Psoas muscle (tissue), 8 donors: ENCODE data around the gene STAG3. TPM values are rescaled to one million over a fixed set of nuclear protein-coding genes. Genes with fewer than 3 reads are reported as not detected.
A peak's percentile ranks its signal among the peaks of the same experiment; 100 is the strongest.

Source experiments
- ATAC-seq, 4 donors: fragments of 200-7000 bp; cut with Tn5 transposase; one replicate each; pipeline ENCODE4 v1.9.1; 2020; ENCODE audit warnings: moderate library complexity in 3 of 4, mild to moderate bottlenecking in 2 of 4
- DNase-seq, 2 donors: peaks; one replicate each; pipeline ENCODE4 v3.0.0-alpha.2; 2020
- H3K27ac ChIP-seq: fragments of 200-600 bp; one replicate; pipeline ENCODE4 v1.8.0; 2022
- H3K27me3 ChIP-seq, 3 donors: fragments of 200-600 bp in 1 of 3; one replicate each; pipeline versions ENCODE4 v1.6.1 to v1.8.0; 2013 to 2022; ENCODE audit warnings: low read length in 2 of 3, mild to moderate bottlenecking in 2 of 3, moderate library complexity in 1 of 3; ENCODE audit not compliant: insufficient read depth in 3 of 3
- H3K36me3 ChIP-seq, 2 donors: fragments of 200-600 bp in 1 of 2; one replicate each; pipeline versions ENCODE4 v1.6.1 to v1.8.0; 2013 to 2022; ENCODE audit warnings: low read depth in 1 of 2, mild to moderate bottlenecking in 1 of 2, moderate library complexity in 1 of 2; ENCODE audit not compliant: insufficient read depth in 1 of 2
- H3K4me1 ChIP-seq: fragments of 200-600 bp; one replicate; pipeline ENCODE4 v1.8.0; 2022
- H3K4me3 ChIP-seq: fragments of 200-600 bp; one replicate; pipeline ENCODE4 v1.8.0; 2022; ENCODE audit warnings: mild to moderate bottlenecking
- H3K9me3 ChIP-seq: fragments of 200-600 bp; one replicate; pipeline ENCODE4 v1.8.0; 2022
- CTCF ChIP-seq: fragments of 200-600 bp; IDR thresholded peaks from one replicate; pipeline ENCODE4 v1.8.0; 2022; ENCODE audit warnings: antibody characterized with exemption
- WGBS, 3 donors: extraction: QIAGEN DNeasy Blood & Tissue Kit; methylation state at CpG; one replicate each; pipeline versions ENCODE4 v1.1.6 to v1.1.7; 2013; 5-methylcytosine and 5-hydroxymethylcytosine counted together
- intact Hi-C, 2 donors: fragments of 100-400 bp; cut with DNase I; formaldehyde crosslinking; loops; one replicate each; pipeline versions ENCODE4 v1.11.0 to v1.14.2; 2022
- polyA plus RNA-seq, 3 donors: library from polyadenylated mRNA; stranded (reverse); fragments of 200-250 nt; gene quantifications; one replicate each; pipeline ENCODE4 v1.2.3, GENCODE V29; 2013
- total RNA-seq, 4 donors: library from RNA; stranded (reverse); fragmentation: NEBNext Ultra II Directional in 2 of 4; extraction: Animal tissue kit (Norgen Biotek cat#: 25700) in 2 of 4; gene quantifications; one replicate each; pipeline versions ENCODE4 v1.2.1 to v1.2.4, GENCODE V29; 2021 to 2023
- donor health status: healthy with polysubstance abuse.
- donor health status: DM: no; HTN: no; CAD: no; lungs with moderate emphysema.
- donor health status: Bipolar disorder and iron deficiency.
- donor health status: healthy.
- donor health status: DM: yes; HTN: yes; CAD: no.
- donor health status: DM: no; HTN: no; CAD: no.
- donor health status: DM: no; HTN: no; CAD: no.
- donor health status: DM: yes; HTN: yes; CAD: no.

Gene STAG3
- total and polyA plus RNA-seq, 7 donors: 0.18 to 0.86 (median 0.50) TPM

GRCh38 chr7:100158229-100159098, 19.3 kb upstream of the STAG3 start, which contains the start of gene TRAPPC14:
Gene TRAPPC14, minus strand, starts transcription at chr7:100158723. Its CDS starts 224 bp downstream, at chr7:100158499.
- 0 to 1% (median 1%) methylated on average over 63 to 87 of the region's 87 CpGs for WGBS, 3 donors
- TF ChIP-seq CTCF: no peak
- no peaks in the 10 kb centered on the region for H3K9me3 ChIP-seq
- H3K36me3 ChIP-seq: peaks cover 4 to 37% of the 10 kb centered on the region in 2 donors
- intact Hi-C loops: loop anchor here in 1 of 2 donors (10.0 kb wide), 1 partner anchor 56 kb away; the partner anchor contains the start of gene PVRIG
- H3K27ac ChIP-seq: peak within 1 kb of the TSS; percentile 86
- H3K27me3 ChIP-seq: no peaks in the 10 kb centered on the region
- peak; percentile 84 to 93 (median 88) for ATAC-seq
- peak; percentile 94 to 95 for DNase-seq
- H3K4me1 ChIP-seq: peaks cover 12% of the 10 kb centered on the region
- peak within 1 kb of the TSS; percentile 93 for H3K4me3 ChIP-seq

- Histone ChIP-seq H3K4me1 (peaks cover 12% of the 10 kb centered on the region), H3K27ac (peak overlapping the region; percentile 86), H3K36me3 (peaks cover 4 to 30% of the 10 kb centered on the region in 2 donors), H3K27me3 (no peaks in the 10 kb centered on the region), H3K9me3 (no peaks in the 10 kb centered on the region), H3K4me3 (peak overlapping the region; percentile 93)
- 61 to 67% (median 64%) methylated on average over 7 of the region's 7 CpGs for WGBS, 3 donors
- intact Hi-C loops: loop anchor here in 1 of 2 donors (10.0 kb wide), 1 partner anchor 56 kb away; the partner anchor contains the start of gene PVRIG
- no peak for TF ChIP-seq CTCF
- DNase-seq (no peak), ATAC-seq (no peak)
Observed at GRCh38 chr7:100159099-100159623, 18.6 kb upstream of the STAG3 start.

DNA sequence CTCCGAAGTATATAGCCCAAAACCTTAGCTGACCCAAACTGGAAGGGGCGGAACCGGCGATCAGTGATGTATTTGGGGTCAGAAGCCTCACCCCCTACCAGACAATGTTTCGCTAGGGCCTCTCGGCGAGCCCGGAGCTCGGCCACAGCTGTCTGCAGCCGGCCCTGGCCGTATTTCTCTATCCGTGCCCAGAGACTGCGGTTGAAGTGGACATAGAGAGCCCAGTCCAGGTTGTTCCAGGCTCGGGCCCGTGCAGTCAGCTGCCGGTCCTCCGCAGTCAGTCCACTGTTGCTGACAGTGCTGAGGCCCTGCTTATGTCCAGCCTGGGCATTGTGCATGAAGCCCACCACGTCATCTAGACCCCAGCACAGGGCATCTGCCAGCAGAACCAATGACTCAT, 17.7 kb upstream of the STAG3 start:
- no peak overlapping the region for H3K4me3 ChIP-seq
- DNase-seq (no peak), ATAC-seq (no peak)
- TF ChIP-seq CTCF: no peak
- H3K27me3 ChIP-seq: no peaks in the 10 kb centered on the region
- peaks cover 4 to 22% of the 10 kb centered on the region in 2 donors for H3K36me3 ChIP-seq
- H3K9me3 ChIP-seq: no peaks in the 10 kb centered on the region
- 86 to 90% (median 90%) methylated on average over 18 of the region's 18 CpGs for WGBS, 3 donors
- H3K27ac ChIP-seq: no peak overlapping the region
- intact Hi-C loops: no loop called here
- H3K4me1 ChIP-seq: peaks cover 12% of the 10 kb centered on the region

GRCh38 chr7:100163006-100163531, 14.6 kb upstream of the STAG3 start:
- DNase-seq (no peak), ATAC-seq (no peak)
- Histone ChIP-seq H3K36me3 (no peaks in the 10 kb centered on the region), H3K4me3 (no peak overlapping the region), H3K4me1 (peaks cover under 1% of the 10 kb centered on the region), H3K27me3 (peaks cover 0 to 19% (median 6%) of the 10 kb centered on the region in 3 donors), H3K9me3 (no peaks in the 10 kb centered on the region), H3K27ac (no peak overlapping the region)
- intact Hi-C loops: no loop called here
- no peak for TF ChIP-seq CTCF
- 67 to 74% (median 69%) methylated on average over 6 of the region's 6 CpGs for WGBS, 3 donors
